HEK293T (cell line): ENCODE results near the gene DLG4.
"Not testable (repeated sequence)": the region's sequence is repeated elsewhere in the genome, so short reads cannot be mapped to it uniquely, and the experiment has no call there.

Source experiments
- CTCF ChIA-PET: fragments of 350-600 bp; formaldehyde crosslinking; extraction: SDS; loops from one replicate; lab custom pipeline; 2021; ENCODE audit warnings: antibody characterized with exemption, inconsistent platforms; lab: Yijun Ruan, JAX
- POLR2A ChIA-PET: fragments of 350-600 bp; formaldehyde crosslinking; extraction: SDS; loops from one replicate; lab custom pipeline; 2020; ENCODE audit warnings: antibody characterized with exemption, inconsistent platforms; lab: Yijun Ruan, JAX
- DNase-seq: peaks from one replicate; pipeline ENCODE4 v3.0.0; 2012; ENCODE audit warnings: mixed read lengths; ENCODE audit errors: extremely low spot score
- ARNT ChIP-seq: fragments of 450-650 bp; IDR thresholded peaks from 2 replicates; pipeline ENCODE4 v1.6.1; 2017; ENCODE audit warnings: mild to moderate bottlenecking
- BHLHE40 ChIP-seq: fragments of 450-650 bp; IDR thresholded peaks from 2 replicates; pipeline ENCODE4 v1.6.1; 2016; ENCODE audit warnings: mild to moderate bottlenecking, moderate library complexity, borderline replicate concordance
- CTBP1 ChIP-seq: fragments of 450-650 bp; IDR thresholded peaks from 2 replicates; pipeline ENCODE4 v1.6.1; 2016; ENCODE audit warnings: borderline replicate concordance
- ELF4 ChIP-seq: fragments of 450-650 bp; IDR thresholded peaks from 2 replicates; pipeline ENCODE4 v1.6.1; 2017; ENCODE audit warnings: antibody characterized with exemption
- FOXA1 ChIP-seq: fragments of 450-650 bp; IDR thresholded peaks from 2 replicates; pipeline ENCODE4 v1.6.1; 2016; ENCODE audit warnings: mild to moderate bottlenecking
- FOXK2 ChIP-seq: fragments of 450-650 bp; IDR thresholded peaks from 2 replicates; pipeline ENCODE4 v1.6.1; 2016; ENCODE audit warnings: mild to moderate bottlenecking
- FOXM1 ChIP-seq: fragments of 450-650 bp; IDR thresholded peaks from 2 replicates; pipeline ENCODE4 v1.6.1; 2017; ENCODE audit warnings: mild to moderate bottlenecking, borderline replicate concordance
- HDGF ChIP-seq: fragments of 450-650 bp; IDR thresholded peaks from 2 replicates; pipeline ENCODE4 v1.6.1; 2017; ENCODE audit warnings: antibody characterized with exemption, borderline replicate concordance
- L3MBTL2 ChIP-seq: fragments of 450-650 bp; conservative IDR thresholded peaks from 2 replicates; pipeline ENCODE4 v1.6.1; 2016; ENCODE audit warnings: mild to moderate bottlenecking
- LEF1 ChIP-seq: fragments of 450-650 bp; IDR thresholded peaks from 2 replicates; pipeline ENCODE4 v1.6.1; 2017; ENCODE audit warnings: mild to moderate bottlenecking, borderline replicate concordance
- NFRKB ChIP-seq: fragments of 450-650 bp; IDR thresholded peaks from 2 replicates; pipeline ENCODE4 v1.6.1; 2016; ENCODE audit warnings: mild to moderate bottlenecking, moderate library complexity
- PKNOX1 ChIP-seq: fragments of 450-650 bp; IDR thresholded peaks from 2 replicates; pipeline ENCODE4 v1.6.1; 2016
- SP1 ChIP-seq: fragments of 450-650 bp; IDR thresholded peaks from 2 replicates; pipeline ENCODE4 v1.6.1; 2017
- SUZ12 ChIP-seq: fragments of 450-650 bp; IDR thresholded peaks from 2 replicates; pipeline ENCODE4 v1.6.1; 2016; ENCODE audit warnings: mild to moderate bottlenecking
- TARDBP ChIP-seq: fragments of 450-650 bp; IDR thresholded peaks from 2 replicates; pipeline ENCODE4 v1.6.1; 2016
- ZNF384 ChIP-seq: fragments of 450-650 bp; IDR thresholded peaks from 2 replicates; pipeline ENCODE4 v1.6.1; 2016

Gene DLG4

GRCh38 chr17:7248796-7249195, 29.2 kb upstream of the DLG4 start:
- ChIA-PET CTCF (no interaction called here), POLR2A (interaction anchor here (4.3 kb wide), 1 partner anchor 9 kb away, joined by 52 read pairs; the partner anchor contains the start of genes GABARAP and PHF23)
- no peak for DNase-seq
- no peak for TF ChIP-seq SP1
- TF ChIP-seq BHLHE40 = no peak
- TF ChIP-seq CTBP1 = no peak
- TF ChIP-seq SUZ12 = no peak
- TF ChIP-seq FOXA1 = no peak
- no peak for TF ChIP-seq NFRKB
- no peak for TF ChIP-seq PKNOX1
- TF ChIP-seq ZNF384 = no peak
- TF ChIP-seq ELF4 = no peak
- no peak for TF ChIP-seq LEF1
- no peak for TF ChIP-seq ARNT
- TF ChIP-seq HDGF = no peak

DNA sequence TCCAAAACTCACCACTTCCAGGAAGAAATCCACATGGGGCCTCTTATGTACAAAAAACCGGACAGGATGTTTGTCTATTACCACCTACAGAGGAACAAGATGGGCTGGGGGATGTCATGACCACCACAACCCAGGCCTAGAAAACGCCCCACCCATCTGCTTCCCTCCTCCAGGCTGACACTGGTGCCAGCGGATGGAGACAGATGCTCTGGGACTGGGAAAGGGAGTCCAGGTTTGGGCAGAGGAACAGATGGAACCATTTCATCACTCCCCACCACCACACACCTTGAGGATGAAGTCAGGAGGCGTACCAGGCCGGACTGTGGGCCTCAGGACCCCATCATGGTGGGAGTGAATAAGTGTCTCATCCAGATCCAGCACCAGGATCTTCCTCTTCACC, 27.1 kb upstream of the DLG4 start:
- ChIA-PET POLR2A (no interaction called here), CTCF (interaction anchor here (1.1 kb wide), 1 partner anchor 11 kb away, joined by 3 read pairs; no protein-coding TSS in a partner anchor)
- DNase-seq = no peak
- TF ChIP-seq CTBP1 (no peak), ARNT (no peak), HDGF (no peak), FOXA1 (no peak)

GRCh38 chr17:7243838-7244237, 24.2 kb upstream of the DLG4 start:
- ChIA-PET CTCF (interaction anchor here (0.6 kb wide), 1 partner anchor 372 kb away, joined by 3 read pairs; no protein-coding TSS in a partner anchor), POLR2A (interaction anchor here (1.6 to 2.8 kb wide), 2 partner anchors 9 to 86 kb away, joined by 7 to 11 read pairs; partner anchors contain the start of genes DVL2 and NEURL4)
- not testable (repeated sequence) for DNase-seq

DNA sequence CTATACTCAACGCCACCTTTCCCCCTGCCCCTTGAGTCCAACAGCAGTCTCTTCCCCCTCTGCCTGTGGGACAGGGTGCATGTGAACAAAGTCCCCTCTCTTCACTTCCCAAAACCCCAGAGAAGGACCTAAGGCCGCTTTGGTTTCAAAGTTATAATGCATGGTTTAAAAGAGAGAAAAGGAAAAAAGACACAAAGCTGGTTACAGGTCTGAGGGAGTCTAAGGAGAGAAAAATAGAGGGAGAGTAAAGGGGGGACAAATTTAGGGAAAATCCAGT, 23.8 kb upstream of the DLG4 start:
- POLR2A ChIA-PET = interaction anchor here (1.4 to 9.7 kb wide), 6 partner anchors 7 to 86 kb away, joined by 3 to 166 read pairs (median 9); partner anchors contain the start of genes ACADVL, CTDNEP1, DLG4 and DVL2
- CTCF ChIA-PET = interaction anchor here (0.6 kb wide), 1 partner anchor 372 kb away, joined by 3 read pairs; no protein-coding TSS in a partner anchor
- no peak for TF ChIP-seq SP1
- no peak for TF ChIP-seq ARNT
- no peak for TF ChIP-seq PKNOX1
- TF ChIP-seq FOXK2 = no peak
- no peak for TF ChIP-seq ELF4
- TF ChIP-seq HDGF = no peak
- TF ChIP-seq SUZ12 = no peak
- no peak for TF ChIP-seq FOXA1
- TF ChIP-seq ZNF384 = no peak
- TF ChIP-seq NFRKB = no peak
- TF ChIP-seq FOXM1 = no peak
- TF ChIP-seq BHLHE40 = no peak
- no peak for DNase-seq

DNA sequence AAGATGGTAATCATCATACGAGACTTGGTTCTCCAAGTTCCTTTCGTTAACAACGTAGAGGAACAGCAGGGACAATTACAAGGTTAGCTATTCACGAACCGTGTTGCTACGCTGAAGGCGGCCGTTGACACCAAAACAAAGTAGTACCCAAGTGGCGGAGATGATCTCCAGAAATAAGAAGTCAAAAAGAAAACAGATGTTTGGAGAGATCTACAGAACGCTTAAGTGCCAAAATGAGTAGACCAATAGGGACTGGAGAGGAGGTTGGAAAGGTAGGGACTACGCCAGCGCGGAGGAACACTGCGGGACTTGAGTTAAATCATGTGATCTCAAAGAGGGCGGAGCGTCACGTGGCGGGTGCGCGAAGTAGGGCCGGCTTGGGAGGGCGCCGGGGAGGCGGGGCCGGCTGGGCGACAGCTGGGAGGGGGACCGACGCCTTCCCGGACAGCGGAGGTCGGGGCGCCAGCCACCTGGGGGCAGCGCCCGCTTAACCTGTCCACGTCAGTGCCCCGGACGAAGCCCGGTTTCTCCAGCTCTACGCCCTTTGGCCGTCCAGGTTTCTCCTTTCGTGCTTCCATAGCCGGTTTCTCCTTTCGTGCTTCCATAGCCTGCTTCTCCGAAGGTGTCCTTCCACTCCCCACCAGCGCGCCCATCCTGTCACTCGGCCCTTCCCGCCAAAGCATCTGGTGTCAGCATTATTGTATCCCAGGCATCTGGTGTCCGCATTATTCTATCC, 23.2 kb upstream of the DLG4 start:
- CTCF ChIA-PET = interaction anchor here (0.9 kb wide), 1 partner anchor 22 kb away, joined by 4 read pairs; no protein-coding TSS in a partner anchor
- DNase-seq = peak; percentile 79
- POLR2A ChIA-PET = interaction anchor here (1.4 to 9.7 kb wide), 8 partner anchors 7 to 87 kb away, joined by 3 to 166 read pairs (median 8); partner anchors contain the start of genes ACADVL, CTDNEP1, DLG4 and DVL2
- TF ChIP-seq BHLHE40 (no peak), HDGF (peak; percentile 83; the same call in 1 of the 2 replicates), FOXK2 (no peak), SUZ12 (no peak), ARNT (no peak), FOXM1 (peak; percentile 77; the same call in 1 of the 2 replicates), PKNOX1 (no peak), L3MBTL2 (peak; percentile 61), ELF4 (peak; percentile 38; the same call in 1 of the 2 replicates), SP1 (no peak), ZNF384 (no peak), CTBP1 (peak; percentile 76), NFRKB (no peak), LEF1 (no peak), TARDBP (no peak), FOXA1 (no peak)
